ENCODE measurements around the gene C14orf180.

The C14orf180 gene

DNA sequence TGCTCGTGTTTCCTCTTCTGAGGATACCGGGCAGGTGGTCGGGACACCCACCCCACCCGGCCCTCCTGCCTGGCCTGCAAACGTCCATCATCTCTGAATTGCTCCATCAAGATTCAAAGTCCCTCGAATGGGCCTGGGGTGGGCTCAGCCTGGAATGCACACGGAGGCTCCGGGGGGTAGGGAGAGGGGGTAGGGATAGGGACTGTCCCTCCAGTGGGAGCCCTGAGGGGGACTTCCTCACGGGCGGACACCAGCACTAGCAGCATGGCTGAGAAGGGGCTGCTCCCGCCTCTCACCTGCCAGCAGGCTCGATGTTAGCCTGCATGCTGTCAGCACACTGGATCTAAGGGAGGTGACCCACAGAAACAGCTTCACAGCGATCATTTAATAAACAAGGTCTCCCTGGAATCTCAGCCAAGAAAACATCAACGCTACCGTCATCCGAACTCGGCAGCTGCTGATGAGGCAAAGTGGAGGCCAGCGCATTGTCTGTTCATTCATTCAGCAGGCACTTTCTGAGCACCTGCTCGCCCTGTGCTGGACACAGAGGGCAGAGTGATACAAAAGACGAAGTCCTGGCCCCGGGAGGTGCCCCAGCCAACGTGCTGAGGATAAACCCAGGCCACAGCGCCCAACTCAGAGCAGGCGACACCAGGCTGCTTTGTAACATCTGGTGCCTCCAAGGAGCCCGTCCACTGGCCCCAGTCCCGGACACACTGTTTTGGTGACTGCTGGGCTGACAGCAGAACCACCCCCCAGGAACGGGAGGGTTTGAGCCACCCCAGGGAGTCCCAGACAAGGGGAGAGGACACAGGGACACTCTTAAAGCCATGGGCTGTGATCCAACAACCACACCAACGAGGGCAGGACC is 18.7 kb downstream of the C14orf180 start:
- H3K27ac Mint-ChIP-seq, result no peak overlapping the region
- no peak overlapping the region for H3K4me3 Mint-ChIP-seq
- H3K36me3 Mint-ChIP-seq, result no peaks in the 10 kb centered on the region
- peaks cover 10% of the 10 kb centered on the region for H3K27me3 Mint-ChIP-seq
- no peaks in the 10 kb centered on the region for H3K9me3 Mint-ChIP-seq (ENCODE audit: low read depth)
- H3K4me1 Mint-ChIP-seq (ENCODE audit: low read depth), result no peaks in the 10 kb centered on the region

DNA sequence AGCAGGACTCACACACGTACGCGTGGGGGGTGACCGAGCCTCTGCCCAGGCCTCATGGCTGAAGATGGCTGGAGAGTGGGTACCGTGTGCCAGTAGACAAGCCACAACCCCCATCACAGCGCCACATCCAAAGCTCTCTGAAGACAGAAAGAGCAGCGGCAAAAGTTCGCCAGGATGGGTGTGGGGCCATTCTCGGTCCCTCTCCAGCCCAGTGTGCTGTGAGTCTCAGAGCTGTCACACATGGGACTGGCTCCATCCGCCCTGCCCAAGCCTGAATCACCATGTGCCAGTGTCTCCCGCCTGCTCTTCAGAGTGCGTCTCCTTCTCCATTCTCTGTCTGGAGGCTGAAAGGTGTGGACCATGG is 19.3 kb downstream of the C14orf180 start:
- H3K9me3 Mint-ChIP-seq (ENCODE audit: low read depth), result no peaks in the 10 kb centered on the region
- peaks cover 10% of the 10 kb centered on the region for H3K27me3 Mint-ChIP-seq
- H3K4me3 Mint-ChIP-seq, result no peak overlapping the region
- H3K4me1 Mint-ChIP-seq (ENCODE audit: low read depth), result no peaks in the 10 kb centered on the region
- H3K36me3 Mint-ChIP-seq, result no peaks in the 10 kb centered on the region
- no peak overlapping the region for H3K27ac Mint-ChIP-seq

- Mint-ChIP-seq H3K9me3 (ENCODE audit: low read depth) (no peaks in the 10 kb centered on the region), H3K4me1 (ENCODE audit: low read depth) (peaks cover 1% of the 10 kb centered on the region), H3K27ac (no peak overlapping the region), H3K4me3 (no peak overlapping the region), H3K36me3 (no peaks in the 10 kb centered on the region), H3K27me3 (peaks cover 12% of the 10 kb centered on the region)
Observed at GRCh38 chr14:104599446-104599845, 19.9 kb downstream of the C14orf180 start.

GRCh38 chr14:104600141-104600643 is 20.6 kb downstream of the C14orf180 start:
- H3K27ac Mint-ChIP-seq, result no peak overlapping the region
- H3K4me3 Mint-ChIP-seq, result no peak overlapping the region
- H3K9me3 Mint-ChIP-seq (ENCODE audit: low read depth), result no peaks in the 10 kb centered on the region
- H3K4me1 Mint-ChIP-seq (ENCODE audit: low read depth), result peaks cover 1% of the 10 kb centered on the region
- peaks cover 14% of the 10 kb centered on the region for H3K27me3 Mint-ChIP-seq
- no peaks in the 10 kb centered on the region for H3K36me3 Mint-ChIP-seq

- no peaks in the 10 kb centered on the region for H3K36me3 Mint-ChIP-seq
- no peak overlapping the region for H3K27ac Mint-ChIP-seq
- H3K4me3 Mint-ChIP-seq, result no peak overlapping the region
- H3K27me3 Mint-ChIP-seq, result peaks cover 17% of the 10 kb centered on the region
- H3K4me1 Mint-ChIP-seq (ENCODE audit: low read depth), result peaks cover 2% of the 10 kb centered on the region
- no peaks in the 10 kb centered on the region for H3K9me3 Mint-ChIP-seq (ENCODE audit: low read depth)
Observed at GRCh38 chr14:104600805-104601204, 21.2 kb downstream of the C14orf180 start.

GRCh38 chr14:104601786-104602185 is 22.2 kb downstream of the C14orf180 start:
- Mint-ChIP-seq H3K36me3 (no peaks in the 10 kb centered on the region), H3K27me3 (peaks cover 22% of the 10 kb centered on the region)

DNA sequence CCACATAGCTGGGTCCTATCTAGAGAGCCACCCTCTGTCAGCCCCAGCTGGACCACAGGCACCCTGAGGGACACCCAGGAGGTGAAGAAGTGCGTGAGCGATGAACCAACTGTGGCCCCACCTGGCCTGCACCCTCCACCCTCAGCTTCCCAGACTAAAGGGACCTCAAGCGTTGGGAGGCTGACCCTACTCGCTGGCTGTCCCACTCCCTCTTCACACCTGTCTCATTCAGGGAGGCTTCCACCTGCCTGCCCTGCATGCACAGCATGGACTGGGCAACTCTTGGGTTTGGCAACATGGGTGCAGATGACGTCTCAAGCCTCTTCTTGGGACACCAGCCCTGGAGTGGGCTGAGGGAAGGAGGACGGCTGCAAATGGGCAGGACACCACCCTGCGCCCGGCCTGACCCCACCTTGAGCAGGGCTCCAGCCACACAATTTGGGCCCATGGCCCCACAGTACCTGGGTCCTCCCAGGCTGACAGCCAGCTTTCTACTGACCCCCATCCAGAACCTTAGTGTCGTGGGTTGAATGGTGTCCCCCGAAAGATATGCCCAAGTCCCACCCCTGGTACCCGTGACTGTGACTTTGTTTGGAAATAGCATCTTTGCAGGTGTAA is 22.9 kb downstream of the C14orf180 start:
- no peak overlapping the region for H3K27ac Mint-ChIP-seq
- H3K4me3 Mint-ChIP-seq, result no peak overlapping the region
- H3K36me3 Mint-ChIP-seq, result no peaks in the 10 kb centered on the region
- peaks cover 2% of the 10 kb centered on the region for H3K4me1 Mint-ChIP-seq (ENCODE audit: low read depth)
- H3K27me3 Mint-ChIP-seq, result peaks cover 24% of the 10 kb centered on the region
- no peaks in the 10 kb centered on the region for H3K9me3 Mint-ChIP-seq (ENCODE audit: low read depth)

More at GRCh38 chr14:104601786-104602185, 22.2 kb downstream of the C14orf180 start:
- no peak overlapping the region for H3K27ac Mint-ChIP-seq
- H3K9me3 Mint-ChIP-seq (ENCODE audit: low read depth), result no peaks in the 10 kb centered on the region
- no peak overlapping the region for H3K4me3 Mint-ChIP-seq
- H3K4me1 Mint-ChIP-seq (ENCODE audit: low read depth), result peaks cover 2% of the 10 kb centered on the region

GRCh38 chr14:104602933-104603325 is 23.4 kb downstream of the C14orf180 start:
- no peak overlapping the region for H3K4me3 Mint-ChIP-seq
- H3K36me3 Mint-ChIP-seq, result no peaks in the 10 kb centered on the region
- no peak overlapping the region for H3K27ac Mint-ChIP-seq
- peaks cover 24% of the 10 kb centered on the region for H3K27me3 Mint-ChIP-seq
- H3K4me1 Mint-ChIP-seq (ENCODE audit: low read depth), result peaks cover 2% of the 10 kb centered on the region
- no peaks in the 10 kb centered on the region for H3K9me3 Mint-ChIP-seq (ENCODE audit: low read depth)

DNA sequence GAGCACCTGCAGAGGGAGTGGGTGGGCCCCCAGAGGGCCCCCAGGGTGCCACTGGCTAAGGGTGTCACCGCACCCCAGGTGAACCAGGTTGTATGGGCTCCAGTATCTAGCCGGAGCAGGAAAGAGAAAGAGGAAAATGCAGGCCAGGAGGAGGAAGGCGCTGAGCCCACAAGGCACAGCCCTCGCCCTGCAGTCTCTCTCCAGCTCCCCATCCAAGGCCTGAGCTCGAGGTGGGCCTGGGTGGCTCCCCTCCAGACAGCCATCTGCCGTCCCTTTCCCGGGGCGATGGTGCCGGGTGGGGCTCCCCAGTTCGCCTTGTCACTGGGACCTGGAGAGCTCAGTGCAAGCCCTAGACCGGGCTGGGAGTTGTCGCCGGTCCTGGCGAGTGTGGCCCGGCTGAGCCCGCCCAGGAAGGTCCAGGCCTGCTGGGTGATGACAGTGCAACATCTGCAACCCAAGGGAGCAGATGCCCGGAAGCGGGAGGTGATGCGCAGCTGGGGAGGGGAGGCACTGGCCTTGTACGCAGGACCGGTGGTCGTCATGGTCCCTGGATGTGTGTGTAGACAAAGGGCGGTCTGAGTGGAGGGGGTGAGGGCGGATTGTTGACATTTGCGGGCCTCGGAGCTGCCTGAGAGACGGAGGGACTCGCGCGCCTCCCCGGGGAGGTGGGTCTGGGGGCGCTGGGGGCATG is 24.3 kb downstream of the C14orf180 start:
- Mint-ChIP-seq H3K9me3 (ENCODE audit: low read depth) (no peaks in the 10 kb centered on the region), H3K27ac (no peak overlapping the region), H3K4me1 (ENCODE audit: low read depth) (peaks cover 2% of the 10 kb centered on the region), H3K27me3 (peaks cover 22% of the 10 kb centered on the region), H3K36me3 (no peaks in the 10 kb centered on the region), H3K4me3 (no peak overlapping the region)

GRCh38 chr14:104604458-104605449 is 25.2 kb downstream of the C14orf180 start, which contains the start of gene TMEM179:
Gene TMEM179, minus strand, starts transcription at chr14:104604772. Its CDS starts 31 bp downstream, at chr14:104604741.
- Mint-ChIP-seq H3K27me3 (peaks cover 22% of the 10 kb centered on the region), H3K9me3 (ENCODE audit: low read depth) (no peaks in the 10 kb centered on the region), H3K4me1 (ENCODE audit: low read depth) (peaks cover 2% of the 10 kb centered on the region), H3K27ac (no peak within 1 kb of the TSS), H3K36me3 (no peaks in the 10 kb centered on the region), H3K4me3 (no peak within 1 kb of the TSS)

DNA sequence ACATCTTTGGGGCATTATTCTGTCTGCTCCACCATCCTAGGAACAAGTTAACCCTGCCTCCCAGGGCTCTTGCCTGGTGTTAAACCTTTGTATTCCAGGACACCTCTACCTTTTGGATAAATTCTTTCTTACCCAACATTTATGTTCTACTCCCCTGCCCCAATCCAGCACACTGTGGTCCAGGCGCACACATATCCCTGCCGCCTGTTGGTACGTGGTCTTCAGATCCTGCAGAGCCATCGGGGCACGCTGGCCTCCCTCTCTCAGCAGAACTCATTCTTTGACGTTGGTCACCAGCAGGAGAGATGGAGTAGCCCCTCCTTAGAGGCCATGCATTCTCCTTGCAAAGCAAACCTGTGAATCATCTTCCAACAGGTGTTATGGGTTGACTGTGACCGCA is 30.1 kb downstream of the C14orf180 start:
- H3K36me3 Mint-ChIP-seq, result no peaks in the 10 kb centered on the region
- no peaks in the 10 kb centered on the region for H3K9me3 Mint-ChIP-seq (ENCODE audit: low read depth)
- peaks cover 14% of the 10 kb centered on the region for H3K27me3 Mint-ChIP-seq
- H3K27ac Mint-ChIP-seq, result no peak overlapping the region
- peaks cover 1% of the 10 kb centered on the region for H3K4me1 Mint-ChIP-seq (ENCODE audit: low read depth)
- H3K4me3 Mint-ChIP-seq, result no peak overlapping the region

DNA sequence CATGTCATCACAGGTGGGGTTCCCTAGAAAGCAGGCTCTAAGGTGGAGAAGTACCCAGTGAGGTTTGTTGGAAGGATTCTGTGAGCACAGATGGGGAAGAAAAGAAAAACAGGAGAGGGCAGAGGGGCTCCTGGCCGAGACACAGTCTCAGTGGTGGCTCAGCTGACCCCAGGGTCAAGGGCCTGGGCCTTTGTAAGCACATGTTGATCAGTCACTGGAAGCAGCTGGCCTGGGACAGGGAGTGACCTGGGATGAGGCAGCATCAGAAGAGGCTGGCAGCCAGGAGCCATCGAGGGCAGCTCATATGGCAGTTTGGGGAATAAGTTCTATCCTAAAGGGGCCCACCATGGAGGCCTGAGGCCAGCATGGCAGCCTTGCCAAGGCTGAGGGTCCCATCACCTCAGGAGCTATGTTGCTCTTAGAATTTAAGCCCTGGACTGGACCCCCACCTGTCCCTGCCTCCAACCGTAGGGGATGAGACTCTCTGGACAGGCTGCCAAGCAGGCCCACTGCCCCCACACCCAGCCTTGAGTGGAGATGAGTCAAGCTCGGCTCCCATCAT is 31.3 kb downstream of the C14orf180 start:
- Mint-ChIP-seq H3K27me3 (peaks cover 9% of the 10 kb centered on the region), H3K4me3 (no peak overlapping the region), H3K27ac (no peak overlapping the region), H3K36me3 (no peaks in the 10 kb centered on the region), H3K4me1 (ENCODE audit: low read depth) (no peaks in the 10 kb centered on the region), H3K9me3 (ENCODE audit: low read depth) (no peaks in the 10 kb centered on the region)

DNA sequence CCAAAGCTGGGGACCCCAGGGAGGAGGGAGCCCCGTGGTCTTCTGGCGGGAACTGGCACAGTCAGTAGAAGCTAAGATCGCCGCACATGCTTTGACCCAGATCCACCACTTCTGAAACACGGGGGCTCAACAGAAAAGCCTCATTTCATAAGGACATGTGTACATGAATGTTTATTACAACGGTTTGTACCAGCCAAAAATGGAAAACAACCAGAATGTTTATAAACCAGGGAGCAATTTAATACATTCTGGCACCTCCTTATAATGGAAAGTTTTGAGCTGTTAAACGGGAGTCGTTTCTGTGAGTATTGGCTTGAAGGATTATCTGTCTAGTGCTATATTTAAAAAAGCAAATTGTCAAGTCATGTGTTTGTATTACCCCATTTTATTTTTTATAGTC is 32.3 kb downstream of the C14orf180 start:
- Mint-ChIP-seq H3K36me3 (no peaks in the 10 kb centered on the region), H3K27me3 (peaks cover 7% of the 10 kb centered on the region), H3K4me3 (no peak overlapping the region), H3K9me3 (ENCODE audit: low read depth) (no peaks in the 10 kb centered on the region), H3K4me1 (ENCODE audit: low read depth) (no peaks in the 10 kb centered on the region), H3K27ac (no peak overlapping the region)

Measured in activated naive CD8-positive, alpha-beta T cell (primary cell).